MM.1S (cell line): ENCODE results near the gene SCPEP1.

Experiments
- DNase-seq: peaks from one replicate; pipeline ENCODE4 v3.0.0-alpha.2; 2015
- H2AFZ ChIP-seq: fragments of 300-600 bp; sonication (generic); 2 replicates; pipeline ENCODE4 v1.6.0; 2016; ENCODE audit warnings: antibody characterized with exemption, low read length
- H3F3A ChIP-seq: fragments of 300-600 bp; sonication (generic); 2 replicates; pipeline ENCODE4 v1.6.1; 2016; ENCODE audit warnings: mild to moderate bottlenecking, antibody characterized with exemption, low read length, moderate library complexity, mixed read lengths; ENCODE audit not compliant: insufficient read depth
- H3K27ac ChIP-seq: fragments of 300-600 bp; sonication (generic); 2 replicates; pipeline ENCODE4 v1.5.1; 2016; ENCODE audit warnings: mild to moderate bottlenecking, low read length
- H3K27me3 ChIP-seq: fragments of 300-600 bp; sonication (generic); replicated peaks from 2 replicates; pipeline ENCODE4 v1.6.0; 2016; ENCODE audit warnings: low read length; ENCODE audit not compliant: insufficient read depth
- H3K36me3 ChIP-seq: fragments of 300-600 bp; sonication (generic); replicated peaks from 2 replicates; pipeline ENCODE4 v1.6.1; 2016; ENCODE audit warnings: mild to moderate bottlenecking, low read length, mixed read lengths; ENCODE audit not compliant: insufficient read depth
- H3K4me1 ChIP-seq: fragments of 300-600 bp; sonication (generic); 2 replicates; pipeline ENCODE4 v1.6.1; 2016; ENCODE audit warnings: low read length, mixed read lengths
- H3K4me2 ChIP-seq: fragments of 300-600 bp; sonication (generic); 2 replicates; pipeline ENCODE4 v1.6.0; 2016; ENCODE audit warnings: low read depth, low read length
- H3K4me3 ChIP-seq: fragments of 300-600 bp; sonication (generic); 2 replicates; pipeline ENCODE4 v1.5.1; 2016; ENCODE audit warnings: low read length, mixed read lengths
- H3K79me2 ChIP-seq: fragments of 300-600 bp; sonication (generic); 2 replicates; pipeline ENCODE4 v1.6.1; 2016; ENCODE audit warnings: mixed run types, low read length, mixed read lengths
- H3K9ac ChIP-seq: fragments of 300-600 bp; sonication (generic); 2 replicates; pipeline ENCODE4 v1.6.1; 2016; ENCODE audit warnings: low read length, mixed read lengths
- H3K9me2 ChIP-seq: fragments of 300-600 bp; sonication (generic); replicated peaks from 2 replicates; pipeline ENCODE4 v1.6.1; 2016; ENCODE audit warnings: mild to moderate bottlenecking, low read length, mixed read lengths; ENCODE audit not compliant: insufficient read depth
- H3K9me3 ChIP-seq: fragments of 300-600 bp; sonication (generic); replicated peaks from 2 replicates; pipeline ENCODE4 v1.6.1; 2016; ENCODE audit warnings: mild to moderate bottlenecking, low read length, mixed read lengths; ENCODE audit not compliant: insufficient read depth
- H4K20me1 ChIP-seq: fragments of 300-600 bp; sonication (generic); 2 replicates; pipeline ENCODE4 v1.6.1; 2016; ENCODE audit warnings: mild to moderate bottlenecking, low read length, moderate library complexity, mixed read lengths; ENCODE audit not compliant: insufficient read depth
- CTCF ChIP-seq: fragments of 300-600 bp; sonication (generic); IDR thresholded peaks from 2 replicates; pipeline ENCODE4 v1.5.1; 2016; ENCODE audit warnings: antibody characterized with exemption, low read length, mixed read lengths
- EZH2 ChIP-seq: fragments of 300-600 bp; sonication (generic); optimal IDR thresholded peaks from 2 replicates; pipeline ENCODE3; 2017; ENCODE audit warnings: low read depth, mild to moderate bottlenecking, antibody characterized with exemption, low read length, mixed read lengths
- EZH2phosphoT487 ChIP-seq: fragments of 300-600 bp; sonication (generic); IDR thresholded peaks from 2 replicates; pipeline ENCODE4 v1.6.1; 2018; ENCODE audit warnings: antibody characterized with exemption, low read length

Gene SCPEP1

GRCh38 chr17:57038486-57038885 is 60.6 kb downstream of the SCPEP1 start:
- Histone ChIP-seq H3K27ac (no peak overlapping the region), H3K9ac (no peak overlapping the region), H2AFZ (no peak overlapping the region), H3K4me1 (no peaks in the 10 kb centered on the region), H3K4me2 (no peak overlapping the region), H3K9me2 (no peaks in the 10 kb centered on the region), H3K9me3 (no peaks in the 10 kb centered on the region), H3F3A (no peaks in the 10 kb centered on the region), H4K20me1 (no peaks in the 10 kb centered on the region), H3K79me2 (no peaks in the 10 kb centered on the region), H3K36me3 (no peaks in the 10 kb centered on the region), H3K4me3 (no peak overlapping the region), H3K27me3 (no peaks in the 10 kb centered on the region)
- TF ChIP-seq EZH2phosphoT487 = no peak
- no peak for TF ChIP-seq EZH2
- TF ChIP-seq CTCF = no peak
- no peak for DNase-seq

GRCh38 chr17:57040571-57040970 is 62.6 kb downstream of the SCPEP1 start:
- Histone ChIP-seq H3K9me2 (no peaks in the 10 kb centered on the region), H3K9ac (no peak overlapping the region), H3K79me2 (no peaks in the 10 kb centered on the region), H3K4me2 (no peak overlapping the region), H2AFZ (no peak overlapping the region), H3K27me3 (no peaks in the 10 kb centered on the region), H3F3A (no peaks in the 10 kb centered on the region), H3K27ac (no peak overlapping the region), H3K4me1 (no peaks in the 10 kb centered on the region), H3K4me3 (no peak overlapping the region), H4K20me1 (no peaks in the 10 kb centered on the region), H3K36me3 (no peaks in the 10 kb centered on the region), H3K9me3 (no peaks in the 10 kb centered on the region)
- no peak for DNase-seq
- TF ChIP-seq EZH2 (no peak), CTCF (no peak), EZH2phosphoT487 (no peak)

DNA sequence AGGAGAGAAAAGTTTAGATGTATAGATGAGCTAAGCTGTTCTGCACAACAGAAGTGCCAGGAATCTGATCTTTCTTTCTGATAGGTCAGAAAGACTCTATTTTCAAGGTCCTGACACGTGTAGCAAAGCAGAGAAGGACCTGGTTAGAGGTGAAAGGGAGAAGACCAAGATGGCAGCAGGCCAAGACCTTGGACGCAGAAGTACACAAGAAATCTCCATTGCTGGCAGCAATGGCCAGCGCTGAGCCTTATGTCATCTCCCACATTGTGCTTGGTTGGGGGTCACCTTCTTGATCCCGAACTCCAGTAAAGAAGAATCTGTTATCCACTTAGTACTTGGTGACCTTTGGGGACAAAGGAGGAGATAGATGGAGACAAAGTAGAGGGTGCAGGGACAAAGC is 65.3 kb downstream of the SCPEP1 start:
- TF ChIP-seq EZH2phosphoT487 (no peak), CTCF (no peak), EZH2 (no peak)
- no peaks in the 10 kb centered on the region for H3K36me3 ChIP-seq

More for the DNA sequence above, 65.3 kb downstream of the SCPEP1 start:
- DNase-seq = no peak
- no peaks in the 10 kb centered on the region for H3K79me2 ChIP-seq
- no peaks in the 10 kb centered on the region for H3K4me1 ChIP-seq
- H3K27ac ChIP-seq = no peak overlapping the region
- no peak overlapping the region for H2AFZ ChIP-seq
- H3K4me3 ChIP-seq = no peak overlapping the region
- H3K9me2 ChIP-seq = no peaks in the 10 kb centered on the region
- H3F3A ChIP-seq = no peaks in the 10 kb centered on the region
- no peaks in the 10 kb centered on the region for H3K9me3 ChIP-seq
- no peaks in the 10 kb centered on the region for H4K20me1 ChIP-seq
- H3K27me3 ChIP-seq = no peaks in the 10 kb centered on the region
- no peak overlapping the region for H3K4me2 ChIP-seq
- H3K9ac ChIP-seq = no peak overlapping the region
